A673 (cell line): ENCODE results near the gene INAFM2. TPM values are rescaled to one million over a fixed set of nuclear protein-coding genes. Genes with fewer than 3 reads are reported as not detected.

Experiments
- BruUV-seq: library from RNA; stranded (reverse); fragments of 400-500 nt; replicated peaks from 2 replicates; lab custom pipeline; 2021; lab: Mats Ljungman, UMichigan
- CTCF ChIA-PET: fragments of 300-600 bp; sonication (Branson Sonifier 250); formaldehyde crosslinking; loops from one replicate; lab custom pipeline; 2022; ENCODE audit warnings: antibody characterized with exemption; lab: Charles Lee
- POLR2A ChIA-PET: fragments of 300-600 bp; sonication (Branson Sonifier 250); formaldehyde crosslinking; loops from one replicate; lab custom pipeline; 2022; ENCODE audit warnings: antibody characterized with exemption; ENCODE audit not compliant: low non-redundant PET; lab: Charles Lee
- DNase-seq: peaks from one replicate; pipeline ENCODE4 v3.0.0-alpha.2; 2015; ENCODE audit warnings: low spot score
- H3K27ac ChIP-seq: fragments of 200-600 bp; sonication (generic); 2 replicates; pipeline ENCODE4 v1.5.1; 2016; ENCODE audit warnings: mixed run types, low read depth, mild to moderate bottlenecking, mixed read lengths, antibody characterized with exemption, low read length; ENCODE audit not compliant: poor library complexity, severe bottlenecking
- H3K27me3 ChIP-seq: fragments of 200-600 bp; sonication (generic); replicated peaks from 2 replicates; pipeline ENCODE4 v1.6.1; 2017; ENCODE audit warnings: mixed run types, low read depth, mild to moderate bottlenecking, mixed read lengths, antibody characterized with exemption, low read length; ENCODE audit not compliant: insufficient read depth, poor library complexity
- H3K36me3 ChIP-seq: fragments of 200-600 bp; sonication (generic); 2 replicates; pipeline ENCODE4 v1.6.1; 2016; ENCODE audit warnings: mixed run types, mild to moderate bottlenecking, mixed read lengths, antibody characterized with exemption, low read length; ENCODE audit not compliant: insufficient read depth, poor library complexity, severe bottlenecking
- H3K4me1 ChIP-seq: fragments of 200-600 bp; sonication (generic); 2 replicates; pipeline ENCODE4 v1.6.1; 2017; ENCODE audit warnings: mixed run types, mild to moderate bottlenecking, mixed read lengths, antibody characterized with exemption, low read length; ENCODE audit not compliant: insufficient read depth, poor library complexity, severe bottlenecking
- H3K4me3 ChIP-seq: fragments of 200-600 bp; sonication (generic); 2 replicates; pipeline ENCODE4 v1.5.1; 2016; ENCODE audit warnings: low read depth, mixed run types, mild to moderate bottlenecking, mixed read lengths, low read length; ENCODE audit not compliant: poor library complexity, severe bottlenecking
- H3K9me3 ChIP-seq: fragments of 200-600 bp; sonication (generic); 2 replicates; pipeline ENCODE4 v1.6.1; 2016; ENCODE audit warnings: mixed run types, low read depth, mild to moderate bottlenecking, mixed read lengths, antibody characterized with exemption, low read length; ENCODE audit not compliant: poor library complexity, severe bottlenecking
- CTCF ChIP-seq: fragments of 300-800, 200-600 bp; sonication (generic); conservative IDR thresholded peaks from 2 replicates; pipeline ENCODE4 v1.5.1; 2017; ENCODE audit warnings: low read depth, mild to moderate bottlenecking, antibody characterized with exemption, low read length, moderate library complexity, mixed read lengths
- EZH2 ChIP-seq: fragments of 200-600 bp; sonication (generic); IDR thresholded peaks from 2 replicates; pipeline ENCODE4 v1.6.1; 2017; ENCODE audit warnings: borderline replicate concordance, low read depth, mild to moderate bottlenecking, mixed read lengths, antibody characterized with exemption, low read length; ENCODE audit not compliant: poor library complexity, severe bottlenecking
- intact Hi-C: fragments of 100-400 bp; cut with micrococcal nuclease; formaldehyde crosslinking; loops from one replicate; pipeline ENCODE4 v1.10.0; 2022; ENCODE audit not compliant: unreplicated experiment
- total RNA-seq: library from RNA; stranded (reverse); gene quantifications from 2 replicates; pipeline ENCODE4 v1.2.3, GENCODE V29; 2021

INAFM2 gene
- total RNA-seq, 1 experiment from 2014 or later = 14.5 TPM

GRCh38 chr15:40329804-40330203, 6.3 kb downstream of the INAFM2 start:
- Histone ChIP-seq H3K9me3 (no peaks in the 10 kb centered on the region), H3K4me1 (peaks cover 37% of the 10 kb centered on the region), H3K27me3 (no peaks in the 10 kb centered on the region), H3K36me3 (no peaks in the 10 kb centered on the region), H3K4me3 (no peak overlapping the region), H3K27ac (no peak overlapping the region)
- no TSS peak for BruUV-seq
- intact Hi-C loops = no loop called here
- CTCF ChIA-PET = no interaction called here
- no peak for DNase-seq
- TF ChIP-seq EZH2 = no peak
- TF ChIP-seq CTCF = no peak
- POLR2A ChIA-PET = interaction anchor here (0.6 kb wide), 1 partner anchor 69 kb away, joined by 7 read pairs; no protein-coding TSS in a partner anchor

- no peaks in the 10 kb centered on the region for H3K36me3 ChIP-seq
- BruUV-seq = no TSS peak
- no peak overlapping the region for H3K4me3 ChIP-seq
- peaks cover 37% of the 10 kb centered on the region for H3K4me1 ChIP-seq
- no peak for DNase-seq
- no peak overlapping the region for H3K27ac ChIP-seq
- CTCF ChIA-PET = no interaction called here
- POLR2A ChIA-PET = interaction anchor here (0.6 kb wide), 1 partner anchor 68 kb away, joined by 7 read pairs; no protein-coding TSS in a partner anchor
- H3K27me3 ChIP-seq = no peaks in the 10 kb centered on the region
- TF ChIP-seq CTCF (no peak), EZH2 (no peak)
- H3K9me3 ChIP-seq = no peaks in the 10 kb centered on the region
- intact Hi-C loops = no loop called here
Observed at GRCh38 chr15:40330368-40330836, 6.9 kb downstream of the INAFM2 start.

GRCh38 chr15:40331026-40331425, 7.5 kb downstream of the INAFM2 start:
- H3K27ac ChIP-seq = no peak overlapping the region
- DNase-seq = no peak
- no peaks in the 10 kb centered on the region for H3K27me3 ChIP-seq
- H3K4me3 ChIP-seq = no peak overlapping the region
- no TSS peak for BruUV-seq
- ChIA-PET CTCF (no interaction called here), POLR2A (no interaction called here)
- intact Hi-C loops = no loop called here
- H3K4me1 ChIP-seq = peaks cover 39% of the 10 kb centered on the region
- no peaks in the 10 kb centered on the region for H3K9me3 ChIP-seq
- TF ChIP-seq EZH2 = no peak
- TF ChIP-seq CTCF = no peak
- H3K36me3 ChIP-seq = no peaks in the 10 kb centered on the region
